ENCODE measurements around the gene TMEFF1.

TMEFF1 gene

DNA sequence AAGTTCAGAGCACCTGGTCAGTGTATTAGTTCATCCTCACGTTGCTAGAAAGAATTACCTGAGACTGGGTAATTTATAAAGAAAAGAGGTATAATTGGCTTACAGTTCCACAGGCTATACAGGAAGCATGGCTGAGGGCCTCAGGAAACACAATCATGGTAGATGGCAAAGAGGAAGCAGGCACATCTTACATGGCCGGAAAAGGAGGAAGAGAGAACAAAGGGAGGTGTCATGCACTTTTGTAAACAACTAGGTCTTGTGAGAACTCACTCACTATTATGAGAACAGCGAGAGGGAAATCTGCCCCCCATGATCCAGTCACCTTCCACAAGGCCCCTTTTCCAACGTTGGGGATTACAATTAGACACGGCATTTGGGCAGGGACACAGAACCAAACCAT is 76.1 kb downstream of the TMEFF1 start:
- DNase-seq (ENCODE audit: low read depth): no peak
- TF ChIP-seq, protein P1, sequence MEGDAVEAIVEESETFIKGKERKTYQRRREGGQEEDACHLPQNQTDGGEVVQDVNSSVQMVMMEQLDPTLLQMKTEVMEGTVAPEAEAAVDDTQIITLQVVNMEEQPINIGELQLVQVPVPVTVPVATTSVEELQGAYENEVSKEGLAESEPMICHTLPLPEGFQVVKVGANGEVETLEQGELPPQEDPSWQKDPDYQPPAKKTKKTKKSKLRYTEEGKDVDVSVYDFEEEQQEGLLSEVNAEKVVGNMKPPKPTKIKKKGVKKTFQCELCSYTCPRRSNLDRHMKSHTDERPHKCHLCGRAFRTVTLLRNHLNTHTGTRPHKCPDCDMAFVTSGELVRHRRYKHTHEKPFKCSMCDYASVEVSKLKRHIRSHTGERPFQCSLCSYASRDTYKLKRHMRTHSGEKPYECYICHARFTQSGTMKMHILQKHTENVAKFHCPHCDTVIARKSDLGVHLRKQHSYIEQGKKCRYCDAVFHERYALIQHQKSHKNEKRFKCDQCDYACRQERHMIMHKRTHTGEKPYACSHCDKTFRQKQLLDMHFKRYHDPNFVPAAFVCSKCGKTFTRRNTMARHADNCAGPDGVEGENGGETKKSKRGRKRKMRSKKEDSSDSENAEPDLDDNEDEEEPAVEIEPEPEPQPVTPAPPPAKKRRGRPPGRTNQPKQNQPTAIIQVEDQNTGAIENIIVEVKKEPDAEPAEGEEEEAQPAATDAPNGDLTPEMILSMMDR (conservative IDR thresholded peaks at IDR 0.05; ENCODE audit: low read length): no peak
- no peak overlapping the region for H3K4me3 ChIP-seq (ENCODE audit: low read length)

- peak; percentile 49 for DNase-seq (ENCODE audit: low read depth)
- TF ChIP-seq, protein P1 (conservative IDR thresholded peaks at IDR 0.05; ENCODE audit: low read length): no peak
- no peak overlapping the region for H3K4me3 ChIP-seq (ENCODE audit: low read length)
Measured at GRCh38 chr9:100554935-100555401, 82.0 kb downstream of the TMEFF1 start.

GRCh38 chr9:100555471-100555870 is 82.5 kb downstream of the TMEFF1 start:
- TF ChIP-seq, protein P1 (conservative IDR thresholded peaks at IDR 0.05; ENCODE audit: low read length): no peak
- no peak for DNase-seq (ENCODE audit: low read depth)
- H3K4me3 ChIP-seq (ENCODE audit: low read length): no peak overlapping the region

DNA sequence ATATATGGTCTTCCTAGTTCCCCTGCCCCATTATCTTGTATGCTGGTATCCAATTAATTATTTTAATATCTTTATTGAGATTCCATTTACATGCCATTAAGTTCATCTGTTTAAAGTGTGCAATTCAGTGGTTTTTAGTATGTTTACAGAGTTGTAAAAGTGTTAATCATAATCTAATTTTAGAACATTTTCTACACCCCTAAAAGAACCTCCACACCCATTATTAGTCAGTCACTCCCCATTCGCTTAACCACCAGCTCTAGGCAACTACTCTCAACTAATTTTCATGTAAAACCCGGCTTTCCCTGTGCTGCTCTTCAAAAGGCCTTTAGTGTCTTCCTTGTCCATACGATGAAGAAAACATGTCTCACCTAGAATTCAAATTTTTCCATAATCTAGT is 84.1 kb downstream of the TMEFF1 start:
- DNase-seq (ENCODE audit: low read depth): no peak
- no peak overlapping the region for H3K4me3 ChIP-seq (ENCODE audit: low read length)
- TF ChIP-seq, protein P1 (conservative IDR thresholded peaks at IDR 0.05; ENCODE audit: low read length): no peak

DNA sequence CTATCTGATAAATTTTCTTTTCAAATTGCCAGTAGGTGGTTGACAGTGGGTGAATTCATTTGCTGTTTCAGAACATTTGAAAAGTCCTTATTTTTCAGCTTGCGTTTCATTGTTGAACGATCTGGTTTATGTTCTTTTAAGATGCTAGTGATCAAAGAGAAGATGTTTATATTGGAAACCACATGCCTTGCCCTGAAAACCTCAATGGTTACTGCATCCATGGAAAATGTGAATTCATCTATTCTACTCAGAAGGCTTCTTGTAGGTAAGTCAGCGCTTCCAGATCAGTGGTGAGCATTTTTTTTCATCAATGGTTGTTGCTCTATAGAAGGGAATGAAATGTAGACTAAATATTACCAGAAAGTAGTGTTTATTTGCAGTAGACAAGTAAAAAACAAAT is 88.3 kb downstream of the TMEFF1 start:
- TF ChIP-seq, protein P1 (conservative IDR thresholded peaks at IDR 0.05; ENCODE audit: low read length): no peak
- no peak for DNase-seq (ENCODE audit: low read depth)
- no peak overlapping the region for H3K4me3 ChIP-seq (ENCODE audit: low read length)

DNA sequence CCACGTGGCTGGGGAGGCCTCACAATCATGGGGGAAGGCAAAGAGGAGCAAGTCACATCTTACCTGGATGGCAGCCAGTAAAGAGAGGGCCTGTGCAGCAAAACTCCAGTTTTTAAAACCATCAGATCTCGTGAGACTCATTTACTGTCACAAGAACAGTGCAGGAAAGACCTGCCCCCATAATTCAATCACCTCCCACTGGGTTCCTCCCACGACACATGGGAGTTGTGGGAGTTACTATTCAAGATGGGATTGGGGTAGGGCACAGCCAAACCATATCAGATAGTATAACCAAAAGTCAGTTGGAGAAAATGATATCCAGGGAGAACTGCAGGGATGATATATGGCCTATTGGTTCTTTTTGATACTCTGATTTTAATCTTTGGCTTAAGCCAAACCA is 94.9 kb downstream of the TMEFF1 start:
- no peak for DNase-seq (ENCODE audit: low read depth)
- TF ChIP-seq, protein P1 (conservative IDR thresholded peaks at IDR 0.05; ENCODE audit: low read length): no peak
- H3K4me3 ChIP-seq (ENCODE audit: low read length): no peak overlapping the region

- peak; percentile 12 for DNase-seq (ENCODE audit: low read depth)
- no peak overlapping the region for H3K4me3 ChIP-seq (ENCODE audit: low read length)
- TF ChIP-seq, protein P1 (conservative IDR thresholded peaks at IDR 0.05; ENCODE audit: low read length): no peak
Measured at GRCh38 chr9:100573655-100574260, 100.8 kb downstream of the TMEFF1 start.

Measured in AG10803 (cell line).